Tibial artery (tissue), 4 donors: ENCODE results near the gene MASP1.

ENCODE experiments used
- DNase-seq, 2 donors: peaks; one replicate each; pipeline ENCODE4 v3.0.0-alpha.2; 2019
- H3K27ac ChIP-seq, 2 donors: fragments of 200-600 bp; sonication (generic) in 1 of 2; 1 replicate in 1 of 2; 2 replicates in 1 of 2; pipeline ENCODE4 v1.5.1; 2018 to 2019; ENCODE audit warnings: mild to moderate bottlenecking in 1 of 2
- H3K27me3 ChIP-seq, 2 donors: fragments of 200-600 bp; sonication (generic) in 1 of 2; one replicate each; pipeline versions ENCODE4 v1.5.1 to v1.6.0; 2016 to 2019
- H3K36me3 ChIP-seq, 3 donors: fragments of 200-600 bp; sonication (generic) in 2 of 3; one replicate each; pipeline ENCODE4 v1.5.1; 2016 to 2019; ENCODE audit warnings: mild to moderate bottlenecking in 2 of 3
- H3K4me1 ChIP-seq, 4 donors: fragments of 200-600 bp; sonication (generic) in 2 of 4; 1 replicate in 3 of 4; 2 replicates in 1 of 4; pipeline ENCODE4 v1.5.1; 2016 to 2019
- H3K4me3 ChIP-seq, 2 donors: fragments of 200-600 bp; sonication (generic) in 1 of 2; 1 replicate in 1 of 2; 2 replicates in 1 of 2; pipeline ENCODE4 v1.5.1; 2018 to 2019; ENCODE audit warnings: mild to moderate bottlenecking in 2 of 2
- H3K9me3 ChIP-seq, 3 donors: fragments of 200-600 bp; sonication (generic) in 1 of 3; one replicate each; pipeline ENCODE4 v1.5.1; 2016 to 2019
- CTCF ChIP-seq, 2 experiments: fragments of 200-600 bp in 1 of 2; fragments of 450-650 bp in 1 of 2; IDR thresholded peaks; one replicate each; pipeline ENCODE4 v1.5.1; 2017 to 2019; ENCODE audit warnings: antibody characterized with exemption in 2 of 2, mild to moderate bottlenecking in 1 of 2, moderate library complexity in 1 of 2
- intact Hi-C: fragments of 100-400 bp; cut with DNase I; formaldehyde crosslinking; loops from one replicate; pipeline ENCODE4 v1.15.0; 2023; ENCODE audit warnings: low total_unique reads

Gene MASP1

DNA sequence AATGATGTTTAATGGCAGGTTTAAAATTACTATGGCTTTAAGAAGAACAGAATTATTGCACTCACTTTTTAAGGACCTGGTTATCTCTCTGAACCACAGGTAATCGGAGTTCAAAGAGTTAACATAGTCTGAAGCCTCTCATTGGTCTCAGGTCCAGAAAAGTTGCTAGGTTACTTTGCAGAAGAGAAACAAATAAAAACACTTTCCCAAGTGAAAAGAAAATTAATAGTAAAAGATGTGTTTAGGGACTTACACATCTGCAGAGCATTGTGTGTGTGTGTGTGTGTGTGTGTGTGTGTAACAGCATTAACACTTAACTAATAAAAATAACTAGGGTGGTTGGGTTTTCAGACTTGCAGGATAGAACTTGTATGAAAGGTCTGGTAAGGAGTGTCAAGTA is 1.0 kb downstream of the MASP1 start:
- peak overlapping the region in 1 of 2 donors; percentile 58 for H3K27ac ChIP-seq
- H3K36me3 ChIP-seq, result no peaks in the 10 kb centered on the region
- no peak for TF ChIP-seq CTCF (IDR thresholded peaks at IDR 0.05)
- H3K9me3 ChIP-seq, result no peaks in the 10 kb centered on the region
- H3K27me3 ChIP-seq, result no peaks in the 10 kb centered on the region
- peaks cover 0 to 42% (median 8%) of the 10 kb centered on the region in 4 donors for H3K4me1 ChIP-seq
- DNase-seq, result no peak
- intact Hi-C loops, result no loop called here
- no peak overlapping the region for H3K4me3 ChIP-seq

GRCh38 chr3:187288855-187289605 is 2.5 kb downstream of the MASP1 start:
- intact Hi-C loops, result no loop called here
- no peaks in the 10 kb centered on the region for H3K27me3 ChIP-seq
- H3K4me3 ChIP-seq, result no peak overlapping the region
- no peak for DNase-seq
- H3K9me3 ChIP-seq, result no peaks in the 10 kb centered on the region
- peak overlapping the region; percentile 13 to 28 for H3K27ac ChIP-seq
- H3K4me1 ChIP-seq, result peaks cover 0 to 42% (median 8%) of the 10 kb centered on the region in 4 donors
- H3K36me3 ChIP-seq, result no peaks in the 10 kb centered on the region
- no peak for TF ChIP-seq CTCF (IDR thresholded peaks at IDR 0.05)

GRCh38 chr3:187288131-187288854 is 3.2 kb downstream of the MASP1 start:
- Histone ChIP-seq H3K36me3 (no peaks in the 10 kb centered on the region), H3K27ac (peak overlapping the region; percentile 13 to 28), H3K4me3 (no peak overlapping the region), H3K9me3 (no peaks in the 10 kb centered on the region), H3K4me1 (peaks cover 0 to 40% (median 8%) of the 10 kb centered on the region in 4 donors), H3K27me3 (no peaks in the 10 kb centered on the region)
- peak in 1 of 2 donors; percentile 38 for DNase-seq
- no peak for TF ChIP-seq CTCF (IDR thresholded peaks at IDR 0.05)
- intact Hi-C loops, result no loop called here

- peaks cover 0 to 34% (median 8%) of the 10 kb centered on the region in 4 donors for H3K4me1 ChIP-seq
- H3K4me3 ChIP-seq, result no peak overlapping the region
- no peak overlapping the region for H3K27ac ChIP-seq
- no peaks in the 10 kb centered on the region for H3K36me3 ChIP-seq
- TF ChIP-seq CTCF (IDR thresholded peaks at IDR 0.05), result no peak
- no peaks in the 10 kb centered on the region for H3K9me3 ChIP-seq
- intact Hi-C loops, result no loop called here
- no peaks in the 10 kb centered on the region for H3K27me3 ChIP-seq
- DNase-seq, result no peak
These were observed 4.3 kb downstream of the MASP1 start for GRCh38 chr3:187287256-187287655.

- H3K9me3 ChIP-seq, result no peaks in the 10 kb centered on the region
- H3K27me3 ChIP-seq, result no peaks in the 10 kb centered on the region
- no peak for DNase-seq
- no peak overlapping the region for H3K27ac ChIP-seq
- intact Hi-C loops, result no loop called here
- H3K4me1 ChIP-seq, result peaks cover 0 to 32% (median 8%) of the 10 kb centered on the region in 4 donors
- no peak overlapping the region for H3K4me3 ChIP-seq
- TF ChIP-seq CTCF (IDR thresholded peaks at IDR 0.05), result no peak
- H3K36me3 ChIP-seq, result no peaks in the 10 kb centered on the region
These were observed 5.0 kb downstream of the MASP1 start for GRCh38 chr3:187286467-187287059.
